HG03460 (cell line): ENCODE data around the gene MBD3L5.
A peak's percentile ranks its signal among the peaks of the same experiment; 100 is the strongest.
"Not testable (repeated sequence)": the region's sequence is repeated elsewhere in the genome, so short reads cannot be mapped to it uniquely, and the experiment has no call there.

Experiments used
- ATAC-seq: cut with Tn5 transposase; IDR thresholded peaks from one replicate; pipeline ENCODE4 v1.9.1; 2021; ENCODE audit not compliant: unreplicated experiment

Gene MBD3L5

DNA sequence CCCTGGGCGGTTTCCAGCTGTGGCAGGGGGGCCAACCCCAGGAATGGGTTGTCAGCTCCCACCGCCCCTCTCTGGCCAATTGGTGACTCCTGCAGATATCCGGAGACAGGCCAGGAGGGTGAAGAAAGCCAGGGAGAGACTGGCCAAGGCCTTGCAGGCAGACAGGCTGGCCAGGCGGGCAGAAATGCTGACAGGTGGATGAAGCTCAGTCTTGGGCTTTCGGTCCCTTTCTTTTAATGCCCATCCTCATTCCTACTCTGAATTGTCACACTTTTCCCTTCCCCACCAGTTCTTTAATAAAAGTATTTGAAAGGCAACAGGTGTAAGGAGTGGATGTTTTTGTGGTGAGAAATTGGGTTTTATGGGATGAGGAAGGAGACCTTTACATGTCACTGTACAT is 21.0 kb downstream of the MBD3L5 start:
- ATAC-seq, result not testable (repeated sequence)

DNA sequence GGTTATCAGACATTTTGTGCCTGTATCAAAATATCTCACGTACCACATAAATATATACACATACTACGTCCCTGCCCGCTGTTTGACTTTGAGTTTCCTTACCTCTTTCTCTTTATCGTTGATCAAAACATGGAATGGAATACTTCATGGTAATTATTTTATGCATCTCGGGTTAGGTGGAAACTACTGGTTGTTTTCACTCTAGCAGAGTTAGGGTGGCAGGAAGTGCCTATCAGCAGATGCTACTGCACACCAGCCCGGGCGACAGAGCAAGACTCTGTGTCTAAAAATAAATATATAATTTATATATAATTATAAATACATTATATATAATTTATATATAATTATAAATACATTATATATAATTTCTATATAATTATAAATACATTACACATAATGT is 22.5 kb downstream of the MBD3L5 start:
- ATAC-seq, result not testable (repeated sequence)

DNA sequence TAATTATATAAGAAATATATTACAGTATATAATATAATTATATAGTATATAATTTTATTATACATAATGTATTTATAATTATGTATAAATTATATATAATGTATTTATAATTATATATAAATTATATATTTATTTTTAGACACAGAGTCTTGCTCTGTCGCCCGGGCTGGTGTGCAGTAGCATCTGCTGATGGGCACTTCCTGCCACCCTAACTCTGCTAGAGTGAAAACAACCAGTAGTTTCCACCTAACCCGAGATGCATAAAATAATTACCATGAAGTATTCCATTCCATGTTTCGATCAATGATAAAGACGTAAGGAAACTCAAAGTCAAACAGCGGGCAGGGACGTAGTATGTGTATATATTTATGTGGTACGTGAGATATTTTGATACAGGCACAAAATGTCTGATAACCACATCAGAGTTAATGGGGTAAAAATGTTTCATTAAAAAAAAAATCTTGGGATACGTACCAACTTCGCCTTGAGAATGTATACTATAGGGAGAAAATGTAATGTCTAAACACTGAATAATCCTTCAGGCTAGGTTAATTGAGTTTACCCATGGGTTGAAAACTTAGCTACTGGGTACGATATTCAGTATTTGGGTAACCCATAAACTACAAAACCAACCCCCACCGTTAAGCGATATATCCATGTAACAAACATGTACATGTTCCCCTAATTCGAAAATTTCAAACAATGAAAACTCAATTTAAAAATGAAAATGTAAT is 24.4 kb downstream of the MBD3L5 start:
- not testable (repeated sequence) for ATAC-seq

DNA sequence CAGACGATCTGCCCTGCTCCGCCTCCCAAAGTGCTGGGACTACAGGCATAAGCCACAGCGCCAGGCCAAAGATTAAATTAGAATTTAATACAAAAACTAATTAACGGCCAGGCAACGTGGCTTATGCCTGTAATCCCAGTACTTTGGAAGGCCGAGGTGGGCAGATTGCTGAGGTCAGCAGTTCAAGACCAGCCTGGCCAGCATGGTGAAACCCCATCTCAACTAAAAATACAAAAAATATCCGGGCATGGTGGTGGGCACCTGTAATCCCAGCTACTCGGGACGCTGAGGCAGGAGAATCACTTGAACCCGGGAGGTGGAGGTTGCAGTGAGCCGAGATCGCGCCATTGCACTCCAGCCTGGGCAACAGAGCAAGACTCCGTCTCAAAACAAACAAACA is 25.3 kb downstream of the MBD3L5 start:
- not testable (repeated sequence) for ATAC-seq

DNA sequence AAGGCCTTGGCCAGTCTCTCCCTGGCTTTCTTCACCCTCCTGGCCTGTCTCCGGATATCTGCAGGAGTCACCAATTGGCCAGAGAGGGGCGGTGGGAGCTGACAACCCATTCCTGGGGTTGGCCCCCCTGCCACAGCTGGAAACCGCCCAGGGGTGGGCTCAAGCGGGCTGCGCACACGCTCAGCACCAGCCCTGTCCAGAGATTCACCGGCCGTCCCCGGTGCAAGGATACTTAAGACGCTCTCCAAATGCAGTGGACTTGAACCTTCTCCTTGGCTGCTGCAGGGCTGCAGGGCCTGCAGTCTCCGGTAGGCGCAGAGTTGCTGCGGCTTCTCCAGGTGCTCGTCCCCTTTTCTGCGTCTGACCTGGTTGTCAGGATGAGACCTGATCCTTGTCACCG is 26.0 kb downstream of the MBD3L5 start:
- not testable (repeated sequence) for ATAC-seq

DNA sequence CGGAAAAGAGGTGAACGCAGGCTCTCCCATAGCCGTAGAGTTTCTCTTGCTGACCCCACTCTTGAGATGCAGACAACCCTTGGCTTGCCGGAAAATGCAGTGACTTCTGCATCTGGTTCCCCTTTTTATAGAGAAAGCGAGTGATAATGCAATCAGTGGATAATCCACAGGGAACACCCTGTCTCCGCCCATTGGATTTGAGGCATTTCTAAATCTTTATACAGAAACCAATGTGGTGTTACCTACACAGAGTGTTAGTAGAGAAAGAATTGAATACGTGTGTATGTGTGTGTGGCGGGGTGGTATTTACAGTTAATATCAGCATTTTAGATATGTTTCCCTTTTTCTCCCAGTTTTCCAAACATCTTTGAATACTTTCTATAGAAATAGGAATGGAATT is 28.2 kb downstream of the MBD3L5 start, which contains the start of gene MBD3L3:
MBD3L3 (minus strand) TSS at position 101 of the 400 bp plus-strand sequence; CDS start at position 30, 71 bp downstream.
- ATAC-seq, result not testable (repeated sequence)

DNA sequence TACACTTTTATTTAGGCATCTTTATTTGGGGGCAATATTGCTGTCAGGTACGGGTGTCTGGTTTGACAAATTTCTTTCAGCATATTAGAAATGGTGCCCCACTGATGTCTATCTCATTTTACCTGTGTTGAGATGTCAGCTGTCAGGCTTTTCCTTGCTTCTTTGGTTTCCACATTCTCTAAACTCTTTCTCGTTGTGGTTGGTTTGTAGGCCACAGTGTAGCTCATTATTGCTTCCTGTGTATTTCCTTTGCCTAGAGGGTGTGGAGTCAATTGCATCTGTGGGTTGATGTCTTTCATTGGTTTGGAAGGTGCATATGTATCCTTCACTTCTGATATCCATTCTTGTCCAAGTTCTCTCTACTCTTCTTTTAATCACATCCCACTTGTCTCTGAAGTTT is 29.6 kb downstream of the MBD3L5 start:
- ATAC-seq, result not testable (repeated sequence)

DNA sequence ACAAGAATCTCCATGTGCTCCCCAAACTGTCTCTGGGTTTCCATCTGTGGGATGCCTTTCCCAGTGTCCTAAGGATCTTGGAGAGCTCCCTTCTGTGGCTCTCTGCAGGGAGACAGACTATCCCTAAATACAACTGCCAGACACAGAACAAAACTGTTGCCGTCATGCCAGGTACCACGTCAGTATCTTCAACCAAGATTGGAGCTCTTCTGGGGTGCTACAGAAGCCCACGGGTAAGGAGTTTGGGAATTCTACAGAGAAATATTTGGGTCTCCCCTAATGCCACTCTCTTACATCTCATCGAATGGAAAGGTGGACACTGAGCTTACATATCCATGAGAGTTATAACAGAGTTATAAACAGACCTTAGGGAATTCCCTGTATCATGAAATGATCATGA is 33.0 kb downstream of the MBD3L5 start:
- no peak for ATAC-seq

DNA sequence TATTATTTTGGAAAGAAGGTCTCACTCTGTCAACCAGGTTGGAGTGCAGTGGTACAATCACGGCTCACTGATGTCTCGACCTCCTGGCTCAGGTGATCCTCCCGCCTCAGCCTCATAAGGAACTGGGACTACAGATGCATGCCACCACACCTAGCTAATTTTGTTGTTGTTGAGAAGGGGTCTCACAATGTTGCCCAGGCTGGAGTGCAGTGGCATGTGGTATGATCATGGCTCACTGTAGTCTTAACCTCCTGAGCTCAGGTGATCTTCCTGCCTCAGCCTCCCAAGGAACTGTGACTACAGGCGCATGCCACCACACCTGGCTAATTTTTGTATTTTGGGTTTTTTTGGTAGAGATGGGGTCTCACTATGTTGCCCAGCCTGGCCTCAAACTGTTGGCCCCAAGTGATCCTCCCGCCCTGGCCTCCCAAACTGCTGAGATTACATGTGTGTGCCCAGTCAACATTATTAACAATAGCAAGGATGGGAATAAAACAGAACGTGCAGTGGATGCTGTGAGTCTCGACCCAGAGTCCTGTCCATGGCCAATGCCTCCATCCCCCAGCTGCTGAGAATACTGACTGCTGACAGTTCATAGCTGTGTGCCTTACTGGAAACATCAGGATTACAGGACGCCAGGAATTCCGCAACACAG is 33.5 kb downstream of the MBD3L5 start:
- no peak for ATAC-seq

DNA sequence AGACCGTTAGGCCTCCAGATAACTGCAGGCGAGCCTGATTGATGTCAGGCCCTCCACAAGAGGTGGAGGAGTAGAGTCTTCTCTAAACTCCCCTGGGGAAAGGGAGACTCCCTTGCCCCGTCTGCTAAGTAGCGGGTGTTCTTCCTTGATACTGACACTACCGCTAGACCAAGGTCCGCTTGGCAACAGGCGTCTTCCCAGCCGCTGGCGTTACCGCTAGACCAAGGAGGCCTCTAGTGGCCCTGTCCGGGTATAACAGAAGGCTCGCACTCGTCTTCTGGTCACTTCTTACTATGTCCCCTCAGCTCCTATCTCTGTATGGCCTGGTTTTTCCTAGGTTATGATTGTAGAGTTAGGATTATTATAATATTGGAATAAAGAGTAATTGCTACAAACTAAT is 36.7 kb downstream of the MBD3L5 start:
- ATAC-seq, result not testable (repeated sequence)

DNA sequence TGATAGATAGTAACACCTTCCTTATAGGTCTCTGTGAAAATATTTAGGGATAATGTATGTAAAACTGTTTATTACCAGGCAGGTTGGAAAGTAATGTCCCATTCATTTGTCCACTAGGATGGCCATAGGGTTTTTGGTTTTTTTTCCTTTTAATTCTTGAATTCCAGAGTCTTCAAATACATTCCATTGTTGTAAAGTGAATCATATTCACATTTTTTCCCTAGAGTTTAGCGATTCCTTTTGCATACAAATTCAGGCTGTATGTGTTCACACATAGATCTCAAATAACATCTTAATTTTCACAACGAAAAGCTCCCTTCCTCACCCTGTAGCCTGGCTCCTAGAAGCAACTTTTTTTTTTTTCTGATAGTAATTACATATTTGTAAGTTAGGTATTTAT is 37.3 kb downstream of the MBD3L5 start:
- ATAC-seq, result no peak

DNA sequence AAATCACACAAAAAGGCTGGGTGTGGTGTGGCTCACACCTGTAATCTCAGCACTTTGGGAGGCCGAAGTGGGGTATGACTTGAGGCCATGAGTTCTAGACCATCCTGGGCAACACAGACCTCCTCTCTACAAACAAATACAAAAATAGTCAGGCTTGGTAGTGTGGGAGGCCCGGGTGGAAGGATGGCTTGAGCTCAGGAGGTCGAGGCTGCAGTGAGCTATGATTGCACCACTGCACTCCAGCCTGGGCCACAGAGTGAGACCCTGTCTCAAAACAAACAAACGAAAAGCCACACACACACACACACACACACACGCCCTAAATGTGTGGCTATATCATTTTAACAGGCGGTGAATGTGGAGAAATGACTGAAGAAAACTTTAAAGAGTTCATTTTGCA is 38.2 kb downstream of the MBD3L5 start:
- no peak for ATAC-seq

DNA sequence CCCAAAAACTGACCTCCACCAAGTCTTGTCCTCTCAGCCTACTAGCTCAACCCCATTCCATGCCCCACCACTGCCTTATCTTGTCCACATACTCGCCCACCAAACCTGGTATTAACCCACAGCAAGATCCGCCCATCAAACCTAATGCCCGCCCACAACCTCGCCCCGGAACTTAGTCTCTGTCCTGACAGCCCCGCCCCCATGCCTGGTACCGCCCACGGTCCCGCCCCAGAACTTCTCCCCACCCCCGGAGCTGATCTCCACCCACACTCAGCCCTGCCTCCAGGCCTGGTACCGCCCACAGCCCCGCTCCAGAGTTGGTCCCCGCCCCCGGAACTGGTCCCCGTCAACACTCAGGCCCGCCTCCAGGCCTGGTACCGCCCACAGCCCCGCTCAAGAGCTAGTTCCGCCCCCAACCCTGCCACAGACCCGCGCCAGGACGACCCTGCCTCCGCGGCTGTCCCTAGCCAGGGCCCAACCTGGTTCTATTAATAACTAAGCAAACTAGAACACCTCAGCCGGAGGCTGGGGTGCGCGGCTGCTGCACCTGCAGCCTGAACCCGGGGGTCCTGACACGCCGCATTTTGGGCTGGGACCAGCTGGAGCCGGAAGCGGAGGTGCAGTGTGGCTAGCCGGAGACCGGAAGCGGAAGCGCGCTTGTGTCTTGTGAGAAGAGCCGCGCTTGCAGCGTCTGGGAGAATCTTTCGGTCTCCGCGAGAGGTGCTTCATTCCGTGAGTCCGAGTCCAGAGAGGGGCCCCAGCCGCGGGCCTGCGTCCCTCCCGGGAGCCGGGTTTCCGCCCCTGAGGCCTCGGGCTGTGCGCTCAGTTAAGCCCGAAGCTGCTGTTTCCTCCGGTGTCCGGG is 38.9 kb downstream of the MBD3L5 start, which contains the start of gene ZNF557:
ZNF557 (plus strand) TSS at position 662 of the 862 bp plus-strand sequence. CDS start 5,372 bp downstream, outside the sequence.
- ATAC-seq, result peak; percentile 93

DNA sequence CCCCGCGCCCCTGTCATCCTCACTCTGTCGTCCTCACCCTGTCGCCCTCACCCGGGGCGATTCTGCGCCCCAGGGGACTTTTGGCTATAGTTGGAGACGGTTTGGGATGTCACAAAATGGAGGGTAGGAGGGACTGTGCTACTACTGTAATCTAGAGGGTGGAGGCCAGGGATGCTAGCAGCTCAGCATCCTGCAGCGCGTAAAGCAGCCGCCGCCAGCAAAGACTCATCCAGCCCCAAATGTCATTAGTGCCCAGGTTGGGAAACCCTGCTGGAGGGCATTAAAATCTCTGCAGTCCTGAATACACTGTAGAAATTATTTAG is 39.5 kb downstream of the MBD3L5 start:
- ATAC-seq, result no peak

DNA sequence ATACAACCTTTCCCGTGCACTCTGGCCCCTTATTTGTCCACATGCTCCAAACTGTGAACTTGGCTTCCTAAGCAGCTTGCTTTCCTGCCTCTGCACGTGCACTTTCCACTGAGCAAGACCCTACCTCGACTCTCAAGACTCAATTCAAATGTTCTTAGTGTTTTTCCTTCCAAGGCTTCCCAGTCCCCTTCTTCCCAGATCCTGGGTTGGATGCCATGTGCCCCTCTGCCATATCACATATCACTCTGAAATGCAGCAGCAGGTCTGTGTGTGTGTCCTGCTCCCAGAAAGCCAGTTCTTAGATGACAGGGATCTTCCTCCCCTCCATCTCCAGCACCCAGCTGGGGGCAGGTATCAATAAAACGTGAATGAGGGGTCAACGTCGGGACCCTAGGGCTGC is 42.2 kb downstream of the MBD3L5 start:
- no peak for ATAC-seq

DNA sequence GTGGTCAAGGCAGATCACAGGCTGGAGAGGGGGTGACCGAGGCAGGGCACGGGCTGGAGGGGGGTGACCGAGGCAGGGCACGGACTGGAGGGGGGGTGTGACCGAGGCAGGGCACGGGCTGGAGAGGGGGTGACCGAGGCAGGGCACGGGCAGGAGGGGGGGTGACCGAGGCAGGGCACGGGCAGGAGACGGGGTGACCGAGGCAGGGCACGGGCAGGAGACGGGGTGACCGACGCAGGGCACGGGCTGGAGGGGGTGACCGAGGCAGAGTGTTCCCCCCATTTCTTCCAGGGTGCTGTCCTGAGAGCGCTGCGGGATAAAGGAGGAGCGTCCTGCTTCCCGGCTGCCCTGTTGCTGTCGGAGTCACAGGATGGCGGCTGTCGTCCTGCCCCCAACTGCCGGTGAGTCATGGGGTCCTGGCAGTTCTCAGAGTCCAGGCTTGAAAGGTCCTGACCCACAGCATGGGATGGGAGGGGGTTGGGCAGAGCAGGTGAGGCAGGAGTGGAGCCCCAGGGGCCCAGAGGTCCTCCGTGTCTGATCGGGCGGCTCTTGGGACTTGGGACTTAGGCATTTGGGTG is 44.4 kb downstream of the MBD3L5 start:
- no peak for ATAC-seq

DNA sequence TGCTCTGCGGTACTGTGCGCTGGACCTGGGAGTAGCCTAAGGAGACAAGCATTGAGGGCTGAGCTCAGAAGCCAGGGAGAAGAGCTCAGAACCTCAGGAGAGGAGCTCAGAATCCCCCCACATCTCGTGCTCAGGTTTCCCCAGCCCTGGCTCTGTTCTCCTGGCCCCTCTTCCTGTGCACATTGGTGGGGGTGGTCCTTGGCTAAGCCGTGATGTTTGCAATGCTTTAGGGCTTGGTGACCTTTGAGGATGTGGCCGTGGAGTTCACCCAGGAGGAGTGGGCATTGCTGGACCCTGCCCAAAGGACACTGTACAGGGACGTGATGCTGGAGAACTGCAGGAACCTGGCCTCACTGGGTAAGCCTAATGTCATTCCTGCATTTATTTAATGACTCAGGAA is 45.8 kb downstream of the MBD3L5 start:
- no peak for ATAC-seq

DNA sequence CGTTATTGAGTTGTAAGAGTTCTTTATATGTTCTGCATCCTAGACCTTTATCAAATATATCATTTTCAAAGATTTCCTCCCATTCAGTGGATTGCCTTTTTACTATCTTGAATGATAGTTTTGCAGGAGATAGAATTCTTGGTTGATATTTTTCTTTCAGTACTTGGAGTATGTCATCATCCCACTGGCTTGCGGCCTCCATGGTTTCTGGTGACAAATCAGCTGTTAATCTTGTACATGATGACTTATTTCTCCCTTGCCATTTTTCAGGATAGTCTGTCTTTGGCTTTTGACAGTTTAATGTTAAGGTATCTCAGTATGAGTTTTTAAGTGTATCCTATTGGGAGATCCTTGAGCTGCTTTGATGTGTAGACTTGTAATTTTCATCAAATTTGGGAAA is 47.6 kb downstream of the MBD3L5 start:
- ATAC-seq, result no peak
